ENCODE data around the gene FAM209B.
A peak's percentile ranks its signal among the peaks of the same experiment; 100 is the strongest.
"Not testable (repeated sequence)": the region's sequence is repeated elsewhere in the genome, so short reads cannot be mapped to it uniquely, and the experiment has no call there.

Gene FAM209B

DNA sequence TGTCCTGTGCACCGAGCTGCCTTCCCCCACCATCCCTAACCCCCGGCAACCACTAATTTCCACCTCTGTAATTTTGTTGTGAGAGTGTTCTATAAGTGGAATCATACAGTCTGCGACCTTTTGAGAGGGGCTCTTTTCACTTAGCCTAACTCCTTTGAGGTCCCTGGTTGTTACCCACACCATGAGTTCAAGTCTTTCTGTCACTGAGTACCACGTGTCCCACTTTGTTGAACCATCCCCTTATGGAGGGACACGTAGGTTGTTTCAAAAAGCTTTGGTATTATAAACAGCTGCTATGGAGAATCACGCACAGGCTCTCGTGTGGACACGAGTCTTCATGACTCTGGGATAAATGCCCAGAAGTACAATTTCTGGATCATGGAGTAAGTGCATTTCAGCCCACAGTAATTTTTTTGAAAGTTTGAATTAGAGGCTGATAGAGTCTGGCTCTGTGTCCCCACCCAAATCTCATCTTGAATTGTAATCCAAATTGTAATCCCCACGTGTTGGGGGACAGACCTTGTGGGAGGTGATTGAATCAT lies 9.5 kb downstream of the FAM209B start:
- no peak for DNase-seq

DNA sequence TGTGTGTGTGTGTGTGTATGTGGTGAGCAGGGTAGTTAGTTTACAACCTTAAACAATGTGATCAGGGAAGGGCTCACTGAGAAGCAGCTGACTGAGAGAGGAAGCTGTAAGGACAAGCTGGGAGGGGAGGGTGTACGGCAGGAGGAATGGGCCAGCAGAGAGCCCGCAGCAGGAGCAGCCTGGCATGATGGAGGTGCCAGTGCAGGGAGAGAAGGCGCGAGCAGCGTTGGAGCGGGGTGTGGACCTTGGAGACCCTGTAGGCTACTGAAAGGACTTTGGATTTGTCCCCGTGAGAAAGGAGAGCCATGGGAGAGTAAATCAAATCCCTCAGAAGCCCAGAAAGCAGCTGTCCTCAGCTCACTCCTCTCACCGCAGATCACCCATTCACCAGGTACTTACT lies 18.5 kb downstream of the FAM209B start:
- no peak for DNase-seq

DNA sequence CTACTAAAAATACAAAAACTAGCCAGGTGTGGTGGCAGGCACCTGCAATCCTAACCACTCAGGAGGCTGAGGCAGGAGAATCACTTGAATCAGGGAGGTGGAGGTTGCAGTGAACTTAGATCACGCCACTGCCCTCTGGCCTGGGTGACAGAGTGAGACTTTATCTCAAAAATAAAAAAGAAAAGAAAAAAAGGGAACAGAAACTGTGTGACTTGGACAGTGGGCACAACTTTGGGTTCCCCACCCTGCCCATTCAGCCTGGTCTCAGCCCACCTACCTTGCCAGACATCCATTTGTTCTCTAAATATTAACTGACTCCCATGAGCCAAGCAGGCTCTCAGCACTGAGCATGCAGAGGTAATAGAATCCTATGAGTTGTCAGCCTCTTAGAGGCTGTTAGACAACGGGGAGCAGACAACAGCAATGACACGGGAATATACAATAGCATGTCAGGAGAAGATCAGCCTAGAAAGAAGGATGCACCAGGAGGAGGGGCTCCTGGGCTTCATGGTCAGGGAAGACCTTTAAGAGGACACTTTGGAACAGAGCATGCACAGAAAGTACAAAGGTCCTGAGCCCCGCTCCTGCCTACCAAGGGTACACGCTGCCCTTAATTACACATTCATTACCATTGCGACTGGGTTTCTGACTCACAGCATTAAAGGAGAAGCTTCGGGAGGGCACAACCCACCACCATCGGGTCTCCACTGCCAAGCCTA lies 20.0 kb downstream of the FAM209B start:
- peak; percentile 18 for DNase-seq

DNA sequence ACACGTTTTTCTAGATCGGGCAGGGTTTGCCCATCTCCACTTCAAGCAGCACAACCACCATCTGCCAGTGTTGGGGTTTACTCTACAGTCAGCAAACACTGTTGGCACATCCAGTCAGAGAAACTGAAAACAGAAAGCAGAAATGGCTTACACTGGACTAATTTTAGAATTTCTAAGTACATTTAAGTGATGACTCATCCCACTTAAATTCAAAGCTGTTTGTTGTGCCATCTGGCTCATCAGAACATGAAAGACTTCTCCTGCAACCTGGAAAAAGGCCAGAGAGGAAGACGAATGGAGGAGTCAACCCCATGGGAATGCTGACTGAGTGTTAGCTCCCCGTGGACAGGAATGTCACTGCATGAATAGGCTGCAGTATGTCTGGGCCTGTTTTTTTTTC lies 21.8 kb downstream of the FAM209B start:
- DNase-seq: peak; percentile 92

DNA sequence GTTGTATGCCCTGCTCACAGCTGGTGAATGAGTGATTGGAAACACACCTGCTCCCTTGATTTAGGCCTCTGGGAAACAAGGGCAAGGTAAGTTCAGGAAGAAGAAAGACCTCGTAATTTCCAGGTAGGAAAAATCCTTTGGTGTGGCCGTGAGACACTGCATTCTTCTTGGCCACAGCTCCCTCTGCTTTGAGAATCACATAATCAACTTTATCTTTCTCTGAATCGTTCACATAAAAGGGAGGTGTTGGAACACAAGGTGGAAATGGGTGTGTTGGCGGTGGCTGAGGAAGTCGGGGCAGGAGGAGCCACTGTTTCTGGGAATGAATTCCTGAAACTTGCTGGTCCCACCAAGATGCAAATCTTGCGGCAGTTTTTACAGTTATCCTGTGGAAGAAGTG lies 25.9 kb downstream of the FAM209B start:
- DNase-seq: no peak

DNA sequence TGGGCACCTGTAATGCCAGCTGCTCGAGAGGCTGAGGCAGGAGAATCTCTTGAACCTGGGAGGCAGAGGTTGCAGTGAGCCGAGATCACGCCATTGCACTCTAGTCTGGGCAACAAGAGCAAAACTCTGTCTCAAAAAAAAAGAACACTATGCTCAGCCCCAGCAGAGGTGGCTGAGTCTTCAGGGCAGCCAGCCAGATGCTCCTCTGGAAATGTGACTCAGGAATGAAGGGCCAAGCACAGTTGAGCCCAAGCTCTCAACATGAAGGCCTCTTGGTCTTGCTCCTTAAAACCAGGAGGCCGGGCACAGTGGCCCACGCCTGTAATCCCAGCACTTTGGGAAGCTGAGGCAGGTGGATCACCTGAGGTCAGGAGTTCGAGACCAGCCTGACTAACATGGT lies 31.5 kb downstream of the FAM209B start:
- not testable (repeated sequence) for DNase-seq

DNA sequence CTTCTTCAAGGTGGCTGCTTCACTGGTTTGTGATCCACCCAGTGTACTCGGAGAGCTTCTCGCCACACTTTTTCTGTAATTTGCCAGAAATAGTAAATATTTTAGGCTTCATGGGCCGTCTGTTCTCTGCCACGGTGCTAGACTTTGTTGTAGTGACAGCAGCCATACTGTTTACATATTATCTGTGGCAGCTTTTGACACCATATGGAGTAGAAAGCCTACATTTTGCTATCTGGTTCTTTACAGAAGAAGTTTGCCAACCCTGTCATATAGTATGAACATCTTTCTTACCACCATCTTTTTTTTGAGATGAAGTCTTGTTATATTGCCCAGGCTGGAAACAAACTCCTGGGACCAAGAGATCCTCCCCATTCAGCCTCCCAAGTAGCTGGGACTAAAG lies 32.5 kb downstream of the FAM209B start:
- no peak for DNase-seq

DNA sequence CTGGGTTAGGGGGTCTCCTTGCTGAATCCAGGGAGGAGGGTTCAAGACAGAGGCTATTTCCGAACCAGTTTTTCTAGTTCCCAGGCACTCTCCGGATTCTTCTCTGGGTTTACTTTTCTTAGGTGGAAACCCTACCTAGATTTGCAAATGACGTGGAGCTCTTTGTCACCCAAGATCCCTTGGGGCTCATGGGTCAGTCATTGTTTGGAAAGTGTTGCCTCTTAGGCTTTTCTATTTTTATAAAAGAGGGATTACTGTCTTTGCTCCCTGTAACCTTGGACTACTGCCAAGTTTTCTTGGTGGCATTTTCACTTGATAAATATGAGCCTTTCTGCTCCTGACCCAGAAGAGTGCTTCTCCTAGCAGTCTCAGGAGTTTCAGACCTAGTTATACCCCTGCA lies 33.6 kb downstream of the FAM209B start:
- no peak for DNase-seq

DNA sequence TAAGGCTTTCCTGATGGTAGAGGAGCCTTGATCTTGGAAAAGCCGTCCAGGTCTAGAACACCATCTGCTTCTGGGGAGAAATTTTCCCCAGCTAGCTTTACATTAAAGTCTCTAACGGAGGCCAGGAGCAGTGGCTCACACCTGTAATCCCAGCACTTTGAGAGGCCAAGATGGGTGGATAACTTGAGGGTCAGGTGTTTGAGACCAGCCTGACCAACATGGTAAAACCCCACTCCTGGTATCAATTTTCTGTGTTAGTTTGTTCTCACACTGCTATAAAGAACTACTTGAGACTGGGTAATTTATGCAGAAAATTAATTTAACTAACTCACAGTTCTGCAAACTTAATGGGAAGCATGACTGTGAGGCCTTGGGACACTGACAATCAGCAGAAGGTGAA lies 37.8 kb downstream of the FAM209B start:
- DNase-seq: no peak

DNA sequence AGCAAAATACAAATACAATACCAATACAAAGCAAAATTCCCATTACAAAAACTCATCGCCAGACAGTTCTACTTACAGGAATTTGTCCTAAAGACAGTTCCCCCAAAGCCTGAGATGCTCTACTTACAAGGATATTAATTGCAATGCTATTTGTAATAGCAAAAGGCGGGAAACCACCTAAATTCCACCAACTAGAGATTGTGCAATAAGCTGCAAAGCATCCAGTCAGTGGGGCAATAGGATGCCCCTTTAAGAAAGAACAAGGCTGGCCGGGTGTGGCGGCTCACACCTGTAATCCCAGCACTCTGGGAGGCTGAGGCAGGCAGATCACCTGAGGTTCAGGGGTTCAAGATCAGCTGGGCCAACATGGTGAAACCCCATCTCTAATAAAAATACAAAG lies 39.1 kb downstream of the FAM209B start:
- DNase-seq: peak; percentile 60

DNA sequence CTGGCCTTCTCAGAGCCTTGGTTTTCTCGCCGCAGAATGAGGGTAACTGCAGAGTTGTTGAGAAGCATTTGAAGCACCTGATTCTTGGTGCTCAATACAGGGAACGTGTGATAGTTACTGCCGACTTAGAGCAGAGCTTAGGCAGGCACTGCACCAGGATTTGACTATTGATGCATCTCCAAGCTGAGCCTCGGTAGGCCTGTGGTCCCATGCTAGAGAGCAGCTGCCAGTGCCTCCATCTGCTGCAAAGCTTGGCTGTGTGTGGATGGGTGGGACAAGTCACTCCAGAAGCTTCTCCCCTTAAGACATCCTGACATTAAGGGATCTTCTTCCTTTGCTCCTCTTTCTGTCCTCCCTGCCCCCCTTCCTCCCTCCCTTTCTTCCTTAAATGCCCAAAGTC lies 40.9 kb downstream of the FAM209B start:
- no peak for DNase-seq

DNA sequence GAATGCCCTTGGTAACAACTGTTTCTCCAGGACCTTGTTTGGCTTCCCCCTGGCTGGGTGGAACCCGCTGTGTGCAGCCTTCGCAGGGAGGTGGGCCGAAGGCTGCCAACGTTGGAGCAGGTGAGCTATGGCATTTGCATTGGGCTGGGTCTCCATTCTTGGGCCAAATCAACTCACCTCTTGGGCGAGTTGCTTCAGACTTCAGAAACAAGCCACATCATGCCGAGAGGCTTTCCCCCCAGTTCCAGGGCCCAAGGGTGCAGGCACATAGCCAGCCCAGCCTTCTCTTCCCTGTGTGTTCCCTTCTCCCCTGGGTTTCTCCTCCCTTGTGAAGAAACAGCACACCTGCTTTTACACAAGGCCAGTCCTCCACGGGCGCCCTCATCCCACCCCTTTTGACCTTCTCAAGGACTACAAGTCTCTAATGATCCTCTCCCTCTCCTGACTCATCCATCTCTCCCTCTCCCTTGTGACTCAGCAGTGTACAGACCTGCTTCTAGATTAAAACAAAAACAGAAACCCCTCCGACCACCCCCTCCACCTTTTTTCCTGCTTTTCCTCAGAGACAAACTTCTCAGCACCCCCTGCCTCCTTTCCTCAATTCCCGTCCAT lies 41.6 kb downstream of the FAM209B start:
- no peak for DNase-seq

DNA sequence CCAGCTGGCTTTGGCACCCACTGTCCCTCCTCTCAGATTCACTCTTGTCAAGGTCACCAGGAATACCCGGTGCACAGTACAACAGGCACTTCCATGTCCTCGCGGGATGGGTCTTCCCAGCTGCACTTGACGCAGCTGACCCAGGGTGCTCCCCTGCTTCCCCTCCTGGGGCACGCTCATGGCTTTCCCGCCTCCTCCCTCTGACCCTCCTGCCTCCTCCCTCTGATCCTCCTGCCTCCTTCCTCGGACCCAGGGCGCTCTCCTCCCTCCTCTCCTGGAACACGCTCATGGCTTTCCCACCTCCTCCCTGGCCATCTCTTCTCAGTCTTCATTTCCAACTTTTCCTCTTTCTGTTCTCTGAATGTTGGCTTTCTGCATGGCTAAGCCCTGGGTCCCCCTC lies 42.1 kb downstream of the FAM209B start:
- no peak for DNase-seq

DNA sequence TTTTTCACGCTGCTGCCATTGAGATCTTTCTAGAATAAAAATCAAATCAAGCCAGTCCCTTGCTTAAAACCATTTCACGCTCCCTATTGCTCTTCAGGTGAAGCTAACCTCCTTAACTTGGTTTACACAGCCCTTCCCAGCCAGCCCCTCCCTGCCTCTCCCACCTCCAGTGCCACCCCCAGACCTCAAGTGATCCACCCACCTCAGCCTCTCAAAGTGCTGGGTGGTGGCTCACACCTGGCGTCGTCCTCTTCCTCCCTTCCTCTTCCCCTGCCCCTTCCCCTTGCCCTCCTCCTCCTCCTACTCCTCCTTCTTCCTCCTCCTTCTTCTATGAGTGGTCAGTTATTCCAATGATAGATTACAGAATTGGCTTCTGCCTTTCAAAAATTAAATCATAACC lies 42.9 kb downstream of the FAM209B start:
- no peak for DNase-seq

DNA sequence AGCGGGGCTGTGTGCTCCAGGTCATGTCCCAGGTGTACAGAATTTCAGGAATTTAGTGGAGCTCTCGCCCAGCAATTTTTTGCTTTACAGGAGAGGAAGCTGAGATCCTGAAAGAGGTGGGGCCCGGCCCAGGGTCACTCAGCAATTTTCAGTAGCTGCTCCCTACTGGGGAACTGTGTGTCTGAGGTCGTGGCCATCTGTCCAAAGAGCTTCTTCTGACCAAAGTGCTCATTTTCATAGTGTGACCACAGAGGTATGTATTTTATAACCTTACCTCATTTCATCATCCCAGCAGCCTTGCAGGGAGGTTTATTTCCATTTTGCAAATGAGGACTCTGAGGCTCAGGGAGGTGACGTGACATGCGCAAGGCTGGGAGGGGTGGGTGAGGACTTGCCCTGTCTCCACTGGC lies 46.3 kb downstream of the FAM209B start:
- DNase-seq: no peak

DNA sequence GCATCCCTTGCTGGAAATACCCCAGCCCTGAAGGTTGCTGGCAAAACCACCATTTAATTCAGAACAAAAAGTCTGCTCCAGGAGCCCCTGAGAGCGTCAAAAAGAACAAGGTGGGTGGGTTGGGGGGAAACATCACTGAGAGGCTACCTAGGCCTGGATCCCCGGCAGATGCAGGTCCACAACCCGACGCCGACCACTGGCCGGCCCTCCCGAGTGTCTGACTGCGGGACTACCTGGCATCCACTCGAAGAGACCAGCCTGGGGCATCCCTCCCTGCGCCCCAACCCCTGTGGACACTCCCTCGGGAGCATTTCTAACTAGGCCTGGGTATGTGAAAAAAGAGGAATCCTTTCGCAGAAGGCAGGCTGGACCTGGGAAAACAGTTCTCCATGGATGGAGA lies 47.2 kb downstream of the FAM209B start:
- DNase-seq: no peak

DNA sequence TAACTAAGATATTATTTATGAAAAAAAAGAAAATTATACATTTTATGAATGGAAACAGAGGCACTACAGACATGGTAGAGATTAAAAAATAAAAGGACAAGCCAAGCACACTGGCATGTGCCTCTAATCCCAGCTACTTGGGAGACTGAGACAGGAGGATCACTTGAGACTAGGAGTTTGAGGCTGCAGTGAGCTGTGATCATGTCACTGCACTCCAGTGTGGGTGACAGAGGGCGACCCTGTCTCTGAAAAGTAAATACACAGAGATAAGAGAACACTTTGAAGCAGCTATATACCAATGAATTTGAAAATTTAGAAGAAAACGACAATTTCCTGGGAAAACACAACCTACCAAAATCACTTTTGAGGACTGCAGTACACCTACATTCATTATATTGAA lies 48.7 kb downstream of the FAM209B start:
- no peak for DNase-seq

DNA sequence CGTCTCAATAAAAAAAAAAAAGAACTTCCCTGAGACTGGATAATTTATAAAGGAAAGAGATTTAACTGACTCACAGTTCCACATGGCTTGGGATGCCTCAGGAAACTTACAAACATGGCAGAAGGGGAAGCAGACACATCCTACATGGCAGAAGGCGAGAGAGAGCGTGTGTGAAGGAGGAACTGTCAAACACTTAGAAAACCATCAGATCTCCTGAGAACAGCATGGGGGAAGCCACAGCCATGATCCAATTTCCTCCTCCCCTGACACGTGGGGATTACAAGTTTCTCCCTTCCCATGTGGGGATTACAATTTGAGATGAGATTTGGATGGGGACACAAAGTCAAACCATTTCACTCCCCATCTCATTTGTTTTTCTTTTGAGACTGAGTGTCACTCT lies 49.5 kb downstream of the FAM209B start:
- peak; percentile 57 for DNase-seq

DNA sequence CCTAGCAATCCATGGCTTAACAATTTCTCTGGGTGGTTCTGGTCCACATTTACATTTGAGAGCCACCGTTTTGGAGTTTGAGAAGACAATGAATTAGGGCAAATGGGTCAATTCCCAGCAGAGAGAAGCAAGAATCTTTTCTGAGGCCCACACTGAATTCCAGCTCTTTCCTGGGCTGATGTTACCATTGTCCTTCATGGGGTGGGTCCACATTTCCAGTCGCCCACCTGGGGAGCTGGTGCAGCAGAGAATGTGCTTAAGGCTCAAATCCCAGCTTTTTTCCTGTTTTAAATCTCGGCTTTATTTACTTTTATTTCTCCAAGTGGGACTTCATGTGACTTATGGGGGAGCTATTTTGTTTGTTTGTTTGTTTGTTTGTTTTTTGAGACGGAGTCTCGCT lies 51.9 kb downstream of the FAM209B start:
- DNase-seq: no peak

Measured in inflammatory macrophage treated with lipopolysaccharide for 4 hours (primary cell).